Measurements from ENCODE around the gene KLHL36.

Gene KLHL36

GRCh38 chr16:84607694-84608093, 40.6 kb upstream of the KLHL36 start:
- H3K79me2 ChIP-seq (ENCODE audit: insufficient read depth, low read length), result no peaks in the 10 kb centered on the region
- no peaks in the 10 kb centered on the region for H3F3A ChIP-seq (ENCODE audit: low read depth)
- H2AFZ ChIP-seq (ENCODE audit: low read length), result no peak overlapping the region; the same call in 1 of the 2 replicates
- H3K27me3 ChIP-seq (ENCODE audit: insufficient read depth, low read length, poor library complexity, severe bottlenecking), result no peaks in the 10 kb centered on the region
- peaks cover 3% of the 10 kb centered on the region; the same call in 1 of the 2 replicates for H3K9me3 ChIP-seq (ENCODE audit: insufficient read depth, low read depth, low read length)
- H4K20me1 ChIP-seq (ENCODE audit: insufficient read depth, low read length, poor library complexity, severe bottlenecking), result no peaks in the 10 kb centered on the region
- no peak overlapping the region for H3K4me3 ChIP-seq (ENCODE audit: low read length, poor library complexity, severe bottlenecking)
- no peak overlapping the region for H3K9ac ChIP-seq (ENCODE audit: low read depth, low read length, poor library complexity, severe bottlenecking)
- H3K36me3 ChIP-seq (ENCODE audit: insufficient read depth, low read length), result no peaks in the 10 kb centered on the region
- peaks cover 14% of the 10 kb centered on the region for H3K4me1 ChIP-seq (ENCODE audit: insufficient read depth, low read length, poor library complexity, severe bottlenecking)
- no peaks in the 10 kb centered on the region for H3K9me2 ChIP-seq (replicated peaks; ENCODE audit: low read depth, low read length)
- TF ChIP-seq CTCF (conservative IDR thresholded peaks at IDR 0.05; ENCODE audit: low read length), result no peak
- TF ChIP-seq EZH2phosphoT487 (IDR thresholded peaks at IDR 0.05; ENCODE audit: borderline replicate concordance), result no peak
- peak overlapping the region; percentile 33 for H3K4me2 ChIP-seq (ENCODE audit: low read depth, low read length, poor library complexity, severe bottlenecking)

GRCh38 chr16:84608282-84608681, 40.0 kb upstream of the KLHL36 start:
- Histone ChIP-seq H3K27me3 (ENCODE audit: insufficient read depth, low read length, poor library complexity, severe bottlenecking) (no peaks in the 10 kb centered on the region), H3K9me2 (replicated peaks; ENCODE audit: low read depth, low read length) (no peaks in the 10 kb centered on the region), H3K4me1 (ENCODE audit: insufficient read depth, low read length, poor library complexity, severe bottlenecking) (peaks cover 14% of the 10 kb centered on the region), H4K20me1 (ENCODE audit: insufficient read depth, low read length, poor library complexity, severe bottlenecking) (no peaks in the 10 kb centered on the region), H3K79me2 (ENCODE audit: insufficient read depth, low read length) (no peaks in the 10 kb centered on the region), H3K4me2 (ENCODE audit: low read depth, low read length, poor library complexity, severe bottlenecking) (peak overlapping the region; percentile 33), H3K9ac (ENCODE audit: low read depth, low read length, poor library complexity, severe bottlenecking) (no peak overlapping the region), H3K36me3 (ENCODE audit: insufficient read depth, low read length) (no peaks in the 10 kb centered on the region), H3F3A (ENCODE audit: low read depth) (no peaks in the 10 kb centered on the region), H3K4me3 (ENCODE audit: low read length, poor library complexity, severe bottlenecking) (no peak overlapping the region), H3K9me3 (ENCODE audit: insufficient read depth, low read depth, low read length) (peaks cover 3% of the 10 kb centered on the region; the same call in 1 of the 2 replicates), H2AFZ (ENCODE audit: low read length) (peak overlapping the region; percentile 34; the same call in 1 of the 2 replicates)
- no peak for TF ChIP-seq CTCF (conservative IDR thresholded peaks at IDR 0.05; ENCODE audit: low read length)
- TF ChIP-seq EZH2phosphoT487 (IDR thresholded peaks at IDR 0.05; ENCODE audit: borderline replicate concordance), result no peak

- Histone ChIP-seq H3K79me2 (ENCODE audit: insufficient read depth, low read length) (no peaks in the 10 kb centered on the region), H3K27me3 (ENCODE audit: insufficient read depth, low read length, poor library complexity, severe bottlenecking) (no peaks in the 10 kb centered on the region), H3K9me2 (replicated peaks; ENCODE audit: low read depth, low read length) (no peaks in the 10 kb centered on the region), H3K9ac (ENCODE audit: low read depth, low read length, poor library complexity, severe bottlenecking) (no peak overlapping the region), H3K4me3 (ENCODE audit: low read length, poor library complexity, severe bottlenecking) (no peak overlapping the region), H3K9me3 (ENCODE audit: insufficient read depth, low read depth, low read length) (peaks cover 3% of the 10 kb centered on the region; the same call in 1 of the 2 replicates), H3K4me1 (ENCODE audit: insufficient read depth, low read length, poor library complexity, severe bottlenecking) (peaks cover 14% of the 10 kb centered on the region), H4K20me1 (ENCODE audit: insufficient read depth, low read length, poor library complexity, severe bottlenecking) (no peaks in the 10 kb centered on the region), H3K4me2 (ENCODE audit: low read depth, low read length, poor library complexity, severe bottlenecking) (no peak overlapping the region), H3F3A (ENCODE audit: low read depth) (no peaks in the 10 kb centered on the region), H2AFZ (ENCODE audit: low read length) (no peak overlapping the region), H3K36me3 (ENCODE audit: insufficient read depth, low read length) (no peaks in the 10 kb centered on the region)
- TF ChIP-seq EZH2phosphoT487 (IDR thresholded peaks at IDR 0.05; ENCODE audit: borderline replicate concordance), result no peak
- TF ChIP-seq CTCF (conservative IDR thresholded peaks at IDR 0.05; ENCODE audit: low read length), result no peak
Observed at GRCh38 chr16:84609563-84610177, 38.6 kb upstream of the KLHL36 start.

Measured in Loucy (cell line).